Measurements from ENCODE around the gene GIPC1.
A peak's percentile ranks its signal among the peaks of the same experiment; 100 is the strongest.
"Not testable (repeated sequence)": the region's sequence is repeated elsewhere in the genome, so short reads cannot be mapped to it uniquely, and the experiment has no call there.

GIPC1 gene

GRCh38 chr19:14517840-14518505 is 22.0 kb upstream of the GIPC1 start, which contains the start of gene DNAJB1:
TSS of gene DNAJB1 (minus strand) at chr19:14518397. CDS start at chr19:14518349, 48 bp downstream.
- peak; percentile 70 for DNase-seq (ENCODE audit: low spot score)

DNA sequence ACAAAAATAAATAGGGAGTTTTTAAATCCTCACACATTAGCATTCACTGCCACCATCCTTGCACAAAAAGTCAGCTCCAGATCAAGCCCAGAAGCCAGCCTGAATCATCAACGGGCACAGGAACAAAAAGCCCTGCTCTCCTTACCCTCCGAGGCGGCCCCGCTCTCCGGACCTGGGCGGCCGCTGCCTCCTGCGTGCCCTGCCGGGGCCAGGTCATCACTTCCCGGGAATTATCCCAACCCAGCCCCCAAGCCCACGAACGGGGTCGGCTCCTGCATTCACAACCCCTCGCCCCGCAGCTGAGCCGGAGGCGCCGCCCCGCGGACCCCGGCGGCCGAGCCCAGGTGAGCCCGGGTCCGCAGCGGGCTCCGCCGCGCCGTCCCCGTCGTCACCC is 21.5 kb upstream of the GIPC1 start:
- DNase-seq (ENCODE audit: low spot score): no peak

GRCh38 chr19:14516746-14517438 is 21.0 kb upstream of the GIPC1 start:
- DNase-seq (ENCODE audit: low spot score): no peak

- DNase-seq (ENCODE audit: low spot score): no peak
These were observed 20.2 kb upstream of the GIPC1 start for GRCh38 chr19:14516048-14516534.

- DNase-seq (ENCODE audit: low spot score): no peak
These were observed 19.6 kb upstream of the GIPC1 start for GRCh38 chr19:14515501-14516047.

DNA sequence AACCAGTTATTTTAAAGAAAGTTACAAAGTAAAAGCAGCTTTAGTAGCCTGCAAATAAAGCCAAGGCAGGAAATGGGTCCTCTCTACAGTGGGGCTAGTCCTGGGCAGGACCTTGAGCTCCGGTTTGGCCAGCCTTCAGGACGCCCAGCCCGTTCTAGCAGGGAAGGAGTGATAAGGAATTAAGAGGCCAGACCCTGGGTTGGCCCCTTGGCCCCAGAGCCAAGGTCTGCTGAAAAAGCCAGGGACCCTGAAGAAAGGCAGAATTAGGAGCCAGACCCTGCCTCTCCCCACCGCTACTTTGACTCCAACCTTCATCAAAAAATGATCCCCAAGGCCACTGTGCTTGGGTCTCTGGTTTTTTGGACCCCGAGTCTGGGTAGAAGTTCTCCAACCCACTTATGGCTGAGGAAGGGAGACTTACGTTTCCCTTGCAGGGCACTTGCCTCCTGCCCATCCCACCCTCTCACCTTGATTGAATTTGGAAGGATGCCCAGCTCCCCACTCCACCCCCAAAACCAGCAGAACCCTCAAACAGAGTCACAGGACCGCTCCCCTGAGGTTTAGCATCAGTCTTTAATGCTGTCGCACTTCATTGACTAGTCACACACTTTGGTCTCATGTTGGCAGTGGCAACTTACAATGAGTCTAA is 18.4 kb upstream of the GIPC1 start:
- DNase-seq (ENCODE audit: low spot score): no peak

DNA sequence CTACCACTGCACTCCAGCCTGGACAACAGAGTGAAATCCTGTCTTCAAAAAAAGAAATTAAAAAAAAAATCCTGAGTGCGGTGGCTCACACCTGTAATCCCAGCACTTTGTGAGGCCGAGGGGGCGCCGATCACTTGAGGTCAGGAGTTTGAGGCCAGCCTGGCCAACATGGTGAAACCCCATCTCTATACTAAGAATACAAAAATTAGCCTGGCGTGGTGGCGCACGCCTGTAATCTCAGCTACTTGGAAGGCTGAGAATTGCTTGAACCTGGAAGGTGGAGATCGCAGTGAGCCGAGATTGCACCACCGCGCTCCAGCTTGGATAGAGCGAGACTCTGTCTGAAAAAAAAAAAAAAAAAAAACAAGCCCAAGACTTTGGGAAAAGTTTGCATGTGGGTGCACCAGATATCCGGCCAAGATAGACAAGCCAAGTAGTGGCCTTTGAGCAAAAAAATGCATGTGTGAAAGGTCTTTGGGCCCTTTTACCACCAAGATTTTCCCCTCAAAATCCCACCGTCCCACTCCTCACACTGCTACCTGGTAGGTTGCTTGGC is 16.6 kb upstream of the GIPC1 start:
- DNase-seq (ENCODE audit: low spot score): no peak

- no peak for DNase-seq (ENCODE audit: low spot score)
These were observed 15.3 kb upstream of the GIPC1 start for GRCh38 chr19:14511229-14511593.

GRCh38 chr19:14510311-14511228 is 14.6 kb upstream of the GIPC1 start:
- DNase-seq (ENCODE audit: low spot score): no peak

DNA sequence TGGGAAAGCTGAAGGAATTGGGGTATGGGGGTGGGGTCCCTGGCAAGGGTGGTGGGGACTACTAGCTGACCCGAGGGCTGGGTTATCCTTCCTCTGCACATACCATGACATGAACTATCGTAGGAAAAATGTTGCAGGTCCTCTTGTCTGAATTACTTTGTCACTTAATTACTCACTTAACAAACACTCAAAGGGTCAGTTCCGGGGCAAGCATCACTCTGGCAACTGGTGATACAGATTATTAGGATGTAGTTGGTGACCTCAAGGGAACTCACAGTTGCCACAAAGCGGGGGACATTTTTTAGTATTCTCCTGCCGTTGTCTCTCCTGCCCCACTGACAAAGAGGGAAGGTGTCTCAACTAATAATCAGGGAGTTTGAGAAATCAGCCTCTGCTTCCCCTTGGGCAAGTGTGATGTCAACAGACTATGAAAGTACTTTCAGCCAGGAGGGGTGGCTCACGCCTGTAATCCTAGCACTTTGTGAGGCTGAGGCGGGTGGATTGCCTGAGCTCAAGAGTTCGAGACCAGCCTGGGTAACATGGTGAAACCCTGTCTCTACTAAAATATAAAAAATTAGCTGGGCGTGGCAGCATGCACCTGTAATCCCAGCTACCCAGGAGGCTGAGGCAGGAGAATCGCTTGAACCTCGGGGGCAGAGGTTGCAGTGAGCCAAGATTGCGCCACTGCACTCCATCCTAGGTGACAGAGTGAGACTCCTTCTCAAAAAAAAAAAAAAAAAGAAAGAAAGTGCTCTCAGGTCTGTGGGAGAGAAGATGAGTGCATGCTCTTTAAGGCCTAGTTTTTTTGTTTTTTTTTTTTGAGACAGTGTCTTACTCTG is 12.0 kb upstream of the GIPC1 start:
- no peak for DNase-seq (ENCODE audit: low spot score)

DNA sequence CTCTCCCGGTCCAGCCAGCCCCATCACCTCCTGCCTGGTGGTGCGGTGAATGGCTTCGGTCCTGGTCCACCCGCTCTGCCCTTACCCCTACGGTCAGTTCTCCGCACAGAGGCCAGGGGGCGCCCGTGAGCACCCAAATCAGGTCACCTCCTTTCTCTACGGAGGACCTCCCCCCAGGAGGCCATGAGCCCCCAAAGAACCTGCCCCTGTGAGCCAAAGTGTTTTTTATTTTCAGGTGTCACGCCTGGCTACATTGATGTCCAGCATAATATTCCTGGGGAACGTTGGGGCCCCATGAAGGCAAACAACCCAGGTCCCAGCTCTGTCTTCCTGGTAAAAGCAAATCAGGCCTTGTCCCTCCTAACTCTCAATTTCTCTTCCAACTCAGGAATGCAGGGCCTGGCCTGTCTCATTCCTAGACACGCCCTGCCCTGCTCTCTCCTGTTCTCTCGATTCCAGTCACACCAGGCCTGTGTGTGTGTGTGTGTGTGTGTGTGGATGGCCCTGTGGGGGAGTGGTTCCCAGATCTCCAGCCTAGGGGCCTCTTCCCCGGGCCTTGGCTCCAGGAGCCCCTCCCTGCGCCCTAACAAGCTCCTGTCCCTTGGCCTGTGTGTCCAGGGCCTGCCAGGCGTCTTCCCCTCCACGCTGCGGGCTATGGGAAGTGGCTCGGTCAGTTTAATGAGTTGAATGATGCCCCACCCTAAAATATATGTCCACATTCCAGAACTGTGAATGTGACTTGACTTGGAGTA is 9.7 kb upstream of the GIPC1 start:
- DNase-seq (ENCODE audit: low spot score): peak; percentile 74

DNA sequence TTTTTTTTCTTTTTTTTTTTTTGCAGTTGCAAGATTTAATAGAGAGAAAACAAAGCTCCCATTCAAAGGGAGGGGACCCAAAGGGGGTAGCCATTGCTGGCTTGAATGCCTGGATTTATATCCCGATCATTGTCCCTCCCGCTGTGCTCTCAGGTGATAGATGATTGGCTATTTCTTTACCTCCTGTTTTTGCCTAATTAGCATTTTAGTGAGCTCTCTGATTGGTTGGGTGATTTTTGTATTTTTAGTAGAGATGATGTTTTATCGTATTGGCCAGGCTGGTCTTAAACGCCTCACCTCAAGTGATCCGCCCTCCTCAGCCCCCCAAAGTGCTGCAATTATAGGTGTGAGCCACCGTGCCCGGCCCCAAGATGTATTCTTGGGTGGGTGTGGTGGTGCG is 8.6 kb upstream of the GIPC1 start:
- DNase-seq (ENCODE audit: low spot score): not testable (repeated sequence)

DNA sequence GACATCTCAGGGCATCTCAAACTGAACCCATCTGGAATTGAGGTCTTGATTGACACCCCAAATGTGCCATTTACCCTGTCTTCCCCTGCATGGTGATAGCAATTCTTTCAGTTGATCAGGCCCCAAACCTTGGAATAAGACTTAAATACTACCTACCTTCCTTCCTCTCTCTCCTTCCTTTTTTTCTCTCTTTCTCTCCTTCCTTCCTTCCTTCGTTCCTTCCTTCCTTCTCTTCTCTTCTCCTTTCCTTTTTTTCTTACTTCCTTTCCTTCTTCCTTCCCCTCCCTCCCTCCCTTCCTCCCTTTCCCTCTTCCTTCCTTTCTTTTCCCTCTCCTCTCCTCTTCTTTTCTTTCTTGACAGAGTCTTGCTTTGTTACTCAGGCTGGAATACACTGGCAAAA is 7.4 kb upstream of the GIPC1 start:
- DNase-seq (ENCODE audit: low spot score): no peak

GRCh38 chr19:14502334-14503092 is 6.6 kb upstream of the GIPC1 start:
- DNase-seq (ENCODE audit: low spot score): no peak

GRCh38 chr19:14497228-14497921 is 1.4 kb upstream of the GIPC1 start:
- no peak for DNase-seq (ENCODE audit: low spot score)

DNA sequence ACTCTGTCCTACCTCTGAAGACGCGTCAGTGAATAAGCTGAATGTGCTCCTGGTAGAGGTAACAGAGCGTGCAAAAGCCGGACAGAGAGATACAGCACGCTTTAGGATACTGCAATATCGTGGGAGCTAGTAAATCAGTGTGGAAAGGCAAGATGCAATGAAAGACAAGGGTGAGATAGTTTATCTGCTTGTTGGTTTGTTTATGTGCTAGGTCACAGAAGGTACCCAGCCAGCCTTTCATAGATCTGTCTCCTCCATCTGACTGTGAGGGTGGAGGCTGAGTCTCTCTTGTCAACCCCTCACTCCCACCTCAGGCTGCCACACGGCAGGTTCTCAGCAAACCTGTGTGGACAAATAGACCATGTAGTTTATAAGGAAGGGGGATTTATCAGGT is 904 bp upstream of the GIPC1 start:
- DNase-seq (ENCODE audit: low spot score): no peak

DNA sequence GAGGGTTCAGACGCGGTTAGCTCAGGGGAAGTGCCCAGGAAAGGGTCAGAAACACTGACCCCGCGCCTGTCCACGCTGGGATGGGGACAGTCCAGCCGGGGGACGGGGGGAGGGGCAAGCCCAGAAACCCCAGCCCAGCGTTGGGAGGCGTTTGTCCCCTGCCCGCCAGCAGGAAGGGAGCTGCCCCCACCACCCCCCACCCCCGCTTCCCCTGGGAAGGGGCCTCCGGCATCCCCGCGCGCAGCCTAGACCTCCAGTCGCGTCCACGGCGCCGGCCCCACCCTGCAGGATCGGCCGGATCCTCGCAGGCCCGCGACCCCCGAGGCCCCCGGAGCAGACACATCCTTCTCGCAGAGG is 277 bp downstream of the GIPC1 start:
- no peak for DNase-seq (ENCODE audit: low spot score)

GRCh38 chr19:14494910-14495671 is 836 bp downstream of the GIPC1 start:
- DNase-seq (ENCODE audit: low spot score): no peak
